OCI-LY3 (cell line): Measurements from ENCODE around the gene XYLT2.
"Not testable (repeated sequence)": the region's sequence is repeated elsewhere in the genome, so short reads cannot be mapped to it uniquely, and the experiment has no call there.

ENCODE experiments used
- H2AFZ ChIP-seq: fragments of 200-600, 300-600 bp; shearing (Covaris generic); 2 replicates; pipeline ENCODE4 v1.6.0; 2014; ENCODE audit warnings: antibody characterized with exemption, low read depth, low read length
- H3K27ac ChIP-seq: fragments of 200-600, 300-600 bp; sonication (generic); 2 replicates; pipeline ENCODE4 v1.5.1; 2014; ENCODE audit warnings: mild to moderate bottlenecking, low read length, moderate library complexity, mixed read lengths
- H3K27me3 ChIP-seq: fragments of 200-600, 300-600 bp; sonication (generic); 2 replicates; pipeline ENCODE4 v1.6.1; 2014; ENCODE audit warnings: low read depth, low read length, mixed read lengths
- H3K36me3 ChIP-seq: fragments of 200-600, 300-600 bp; sonication (generic); replicated peaks from 2 replicates; pipeline ENCODE3; 2014; ENCODE audit warnings: low read depth, low read length, mixed read lengths
- H3K4me1 ChIP-seq: fragments of 300-600, 200-600 bp; sonication (generic); 2 replicates; pipeline ENCODE4 v1.6.1; 2014; ENCODE audit warnings: low read length, mixed read lengths
- H3K4me2 ChIP-seq: fragments of 200-600, 300-600 bp; sonication (generic); 2 replicates; pipeline ENCODE4 v1.6.1; 2014; ENCODE audit warnings: low read length, mixed read lengths
- H3K4me3 ChIP-seq: fragments of 300-600, 200-600 bp; sonication (generic); 2 replicates; pipeline ENCODE4 v1.5.1; 2014; ENCODE audit warnings: antibody characterized with exemption, mild to moderate bottlenecking, low read length, moderate library complexity
- H3K79me2 ChIP-seq: fragments of 300-600, 200-600 bp; shearing (Covaris generic); 2 replicates; pipeline ENCODE4 v1.6.1; 2014; ENCODE audit warnings: mild to moderate bottlenecking, low read length, mixed read lengths
- H3K9ac ChIP-seq: fragments of 300-600, 200-600 bp; shearing (Covaris generic); 2 replicates; pipeline ENCODE4 v1.6.0; 2014; ENCODE audit warnings: mild to moderate bottlenecking, low read length, moderate library complexity
- H3K9me3 ChIP-seq: fragments of 200-600, 300-600 bp; shearing (Covaris generic); 2 replicates; pipeline ENCODE4 v1.6.1; 2014; ENCODE audit warnings: low read length, mixed read lengths; ENCODE audit not compliant: insufficient read depth
- H4K20me1 ChIP-seq: fragments of 200-600, 300-600 bp; sonication (generic); 2 replicates; pipeline ENCODE4 v1.6.1; 2016; ENCODE audit warnings: low read length, mixed read lengths; ENCODE audit not compliant: insufficient read depth
- EZH2phosphoT487 ChIP-seq: fragments of 200-600 bp; shearing (Covaris generic); IDR thresholded peaks from 2 replicates; pipeline ENCODE4 v1.6.1; 2018; ENCODE audit warnings: antibody characterized with exemption, mixed run types, low read depth
- TF ChIP-seq, protein P1 (sequence below): fragments of 200-600, 300-600 bp; sonication (generic); IDR thresholded peaks from 2 replicates; pipeline ENCODE4 v1.5.1; 2014; ENCODE audit warnings: antibody characterized with exemption, low read length, low read depth

XYLT2 gene

GRCh38 chr17:50311483-50311882, 34.4 kb upstream of the XYLT2 start:
- Histone ChIP-seq H4K20me1 (no peaks in the 10 kb centered on the region), H3K4me1 (peaks cover 30% of the 10 kb centered on the region), H3K4me3 (no peak overlapping the region), H2AFZ (no peak overlapping the region), H3K4me2 (peak overlapping the region; percentile 42; the same call in 1 of the 2 replicates), H3K79me2 (no peaks in the 10 kb centered on the region), H3K27me3 (peaks cover 13% of the 10 kb centered on the region), H3K27ac (no peak overlapping the region), H3K9ac (no peak overlapping the region), H3K36me3 (no peaks in the 10 kb centered on the region), H3K9me3 (no peaks in the 10 kb centered on the region)
- TF ChIP-seq, protein P1, sequence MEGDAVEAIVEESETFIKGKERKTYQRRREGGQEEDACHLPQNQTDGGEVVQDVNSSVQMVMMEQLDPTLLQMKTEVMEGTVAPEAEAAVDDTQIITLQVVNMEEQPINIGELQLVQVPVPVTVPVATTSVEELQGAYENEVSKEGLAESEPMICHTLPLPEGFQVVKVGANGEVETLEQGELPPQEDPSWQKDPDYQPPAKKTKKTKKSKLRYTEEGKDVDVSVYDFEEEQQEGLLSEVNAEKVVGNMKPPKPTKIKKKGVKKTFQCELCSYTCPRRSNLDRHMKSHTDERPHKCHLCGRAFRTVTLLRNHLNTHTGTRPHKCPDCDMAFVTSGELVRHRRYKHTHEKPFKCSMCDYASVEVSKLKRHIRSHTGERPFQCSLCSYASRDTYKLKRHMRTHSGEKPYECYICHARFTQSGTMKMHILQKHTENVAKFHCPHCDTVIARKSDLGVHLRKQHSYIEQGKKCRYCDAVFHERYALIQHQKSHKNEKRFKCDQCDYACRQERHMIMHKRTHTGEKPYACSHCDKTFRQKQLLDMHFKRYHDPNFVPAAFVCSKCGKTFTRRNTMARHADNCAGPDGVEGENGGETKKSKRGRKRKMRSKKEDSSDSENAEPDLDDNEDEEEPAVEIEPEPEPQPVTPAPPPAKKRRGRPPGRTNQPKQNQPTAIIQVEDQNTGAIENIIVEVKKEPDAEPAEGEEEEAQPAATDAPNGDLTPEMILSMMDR: no peak
- TF ChIP-seq EZH2phosphoT487: no peak

- no peak overlapping the region for H3K4me3 ChIP-seq
- H3K79me2 ChIP-seq: no peaks in the 10 kb centered on the region
- TF ChIP-seq, protein P1: no peak
- TF ChIP-seq EZH2phosphoT487: no peak
- no peaks in the 10 kb centered on the region for H4K20me1 ChIP-seq
- no peak overlapping the region for H3K9ac ChIP-seq
- peaks cover 13% of the 10 kb centered on the region for H3K27me3 ChIP-seq
- no peak overlapping the region for H3K27ac ChIP-seq
- no peak overlapping the region for H3K4me2 ChIP-seq
- peaks cover 30% of the 10 kb centered on the region for H3K4me1 ChIP-seq
- H2AFZ ChIP-seq: no peak overlapping the region
- no peaks in the 10 kb centered on the region for H3K9me3 ChIP-seq
- no peaks in the 10 kb centered on the region for H3K36me3 ChIP-seq
Observed at GRCh38 chr17:50312308-50312707, 33.6 kb upstream of the XYLT2 start.

DNA sequence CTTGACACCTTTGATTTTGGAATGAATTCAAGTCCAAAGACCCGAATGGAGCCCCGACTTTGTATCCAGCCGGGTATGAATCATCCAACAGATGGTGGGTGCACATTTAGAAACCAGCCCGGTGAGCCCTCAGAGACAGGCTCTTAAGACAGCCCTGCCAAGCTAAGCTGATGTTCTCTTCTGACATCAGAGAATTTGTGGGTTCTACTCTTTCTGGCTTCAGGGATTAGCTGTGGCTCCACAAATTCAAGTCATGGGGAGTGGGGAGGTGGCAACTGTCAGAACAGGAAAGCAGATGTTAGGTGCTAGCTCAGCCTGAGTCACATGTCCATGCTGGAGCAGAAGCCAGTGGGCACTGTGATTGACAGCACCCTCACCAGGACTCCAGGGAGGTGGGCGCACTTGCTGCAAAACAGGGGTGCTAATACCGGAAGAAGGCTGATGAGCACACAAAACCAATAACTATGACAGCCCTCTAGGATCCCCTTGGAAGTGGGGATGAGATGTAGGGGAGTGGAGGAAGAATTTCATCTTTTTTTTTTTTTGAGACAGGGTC, 31.4 kb upstream of the XYLT2 start:
- TF ChIP-seq, protein P1: no peak
- no peak for TF ChIP-seq EZH2phosphoT487
- H2AFZ ChIP-seq: no peak overlapping the region

GRCh38 chr17:50316016-50316587, 29.8 kb upstream of the XYLT2 start:
- Histone ChIP-seq H3K9me3 (no peaks in the 10 kb centered on the region), H3K4me1 (peaks cover 10% of the 10 kb centered on the region), H3K36me3 (no peaks in the 10 kb centered on the region), H3K79me2 (no peaks in the 10 kb centered on the region), H3K27me3 (peaks cover 13% of the 10 kb centered on the region), H3K27ac (no peak overlapping the region), H3K4me3 (no peak overlapping the region), H3K9ac (no peak overlapping the region), H4K20me1 (no peaks in the 10 kb centered on the region), H3K4me2 (no peak overlapping the region), H2AFZ (no peak overlapping the region)
- TF ChIP-seq, protein P1: no peak
- TF ChIP-seq EZH2phosphoT487: no peak

More for the DNA sequence above, 31.4 kb upstream of the XYLT2 start:
- Histone ChIP-seq H3K27ac (no peak overlapping the region), H3K9ac (no peak overlapping the region), H3K79me2 (no peaks in the 10 kb centered on the region), H3K4me2 (no peak overlapping the region), H3K4me3 (no peak overlapping the region), H4K20me1 (no peaks in the 10 kb centered on the region), H3K4me1 (peaks cover 21% of the 10 kb centered on the region), H3K9me3 (no peaks in the 10 kb centered on the region), H3K36me3 (no peaks in the 10 kb centered on the region), H3K27me3 (peaks cover 13% of the 10 kb centered on the region)

GRCh38 chr17:50316660-50317059, 29.3 kb upstream of the XYLT2 start:
- not testable (repeated sequence) for H3K79me2 ChIP-seq, H3K9me3 ChIP-seq, H2AFZ ChIP-seq, H3K4me1 ChIP-seq, H3K4me2 ChIP-seq, H4K20me1 ChIP-seq, H3K9ac ChIP-seq, H3K4me3 ChIP-seq, H3K27ac ChIP-seq, H3K36me3 ChIP-seq
- peaks cover 11% of the 10 kb centered on the region for H3K27me3 ChIP-seq
